Hematopoietic multipotent progenitor cell treated with erythropoietin and hydrocortisone succinate and interleukin-3 and kit ligand, for 17 days (in vitro differentiated cells): ENCODE data around the gene PLA2G2A.

Source experiments
- DNase-seq: peaks from one replicate; pipeline ENCODE4 v3.0.0-alpha.2; 2015; ENCODE audit warnings: low spot score

PLA2G2A gene

DNA sequence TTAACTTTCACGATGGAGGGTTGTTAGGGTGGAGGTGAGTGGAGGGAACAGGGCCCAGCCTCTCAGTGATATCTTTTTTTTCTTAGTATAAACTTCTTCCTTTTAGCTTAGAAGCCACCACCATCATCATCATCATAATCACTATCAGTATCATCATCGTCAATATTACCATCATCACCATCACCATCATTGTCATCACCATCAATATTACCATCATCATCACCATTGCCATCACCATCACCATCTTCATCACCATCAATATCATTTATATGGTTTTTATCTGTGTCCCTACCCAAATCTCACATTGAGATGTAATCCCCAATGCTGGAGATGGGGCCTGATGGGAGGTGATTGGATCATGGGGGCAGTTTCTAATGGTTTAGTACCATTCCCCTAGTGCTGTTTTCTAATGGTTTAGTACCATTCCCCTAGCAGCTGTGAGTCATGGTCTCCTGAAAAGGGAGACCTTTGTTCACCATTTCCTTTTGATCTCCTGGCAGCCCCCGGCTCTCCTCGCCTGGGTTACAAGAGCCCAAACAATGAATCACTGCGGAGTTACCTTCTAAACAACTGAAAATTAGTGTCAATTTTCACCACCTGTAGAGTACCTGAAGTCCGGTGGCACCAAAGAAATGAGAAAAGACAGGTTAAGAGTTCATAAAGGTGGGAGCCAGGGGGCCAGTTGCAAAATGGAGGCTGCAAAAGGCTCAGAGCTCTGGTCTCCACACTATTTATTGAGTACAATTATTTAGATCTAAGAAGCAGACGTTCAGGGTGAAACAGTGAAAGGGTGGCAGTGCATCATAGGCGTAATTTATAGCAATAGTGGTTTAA lies 52.9 kb downstream of the PLA2G2A start:
- no peak for DNase-seq
